Skeletal muscle satellite cell (primary cell): ENCODE data around the gene ATG9A. TPM values are rescaled to one million over a fixed set of nuclear protein-coding genes. Genes with fewer than 3 reads are reported as not detected.
A peak's percentile ranks its signal among the peaks of the same experiment; 100 is the strongest.

Experiments
- H3K27me3 ChIP-seq: 2 replicates; pipeline ENCODE4 v1.7.0; 2013; ENCODE audit warnings: low read length; ENCODE audit not compliant: control insufficient read depth, insufficient read depth
- H3K36me3 ChIP-seq: 2 replicates; pipeline ENCODE4 v1.7.0; 2013; ENCODE audit warnings: mild to moderate bottlenecking, control low read depth, low read length; ENCODE audit not compliant: insufficient read depth
- H3K4me1 ChIP-seq: 2 replicates; pipeline ENCODE4 v1.7.0; 2013; ENCODE audit warnings: low read length; ENCODE audit not compliant: control insufficient read depth, insufficient read depth
- H3K4me2 ChIP-seq: 2 replicates; pipeline ENCODE4 v1.7.0; 2013; ENCODE audit warnings: mild to moderate bottlenecking, low read length
- H3K4me3 ChIP-seq: 2 replicates; pipeline ENCODE4 v1.7.0; 2013; ENCODE audit warnings: low read length
- H3K9ac ChIP-seq: 2 replicates; pipeline ENCODE4 v1.7.0; 2013; ENCODE audit warnings: mild to moderate bottlenecking, low read depth, low read length, moderate library complexity
- H3K9me3 ChIP-seq: replicated peaks from 2 replicates; pipeline ENCODE4 v1.7.0; 2013; ENCODE audit warnings: mild to moderate bottlenecking, control low read depth, low read length
- total RNA-seq: library from RNA; depleted of rRNA; stranded (reverse); fragments of >200 nt; gene quantifications from 2 replicates; pipeline ENCODE4 v1.2.3, GENCODE V29; 2012; rRNA removed

ATG9A gene, protein sequence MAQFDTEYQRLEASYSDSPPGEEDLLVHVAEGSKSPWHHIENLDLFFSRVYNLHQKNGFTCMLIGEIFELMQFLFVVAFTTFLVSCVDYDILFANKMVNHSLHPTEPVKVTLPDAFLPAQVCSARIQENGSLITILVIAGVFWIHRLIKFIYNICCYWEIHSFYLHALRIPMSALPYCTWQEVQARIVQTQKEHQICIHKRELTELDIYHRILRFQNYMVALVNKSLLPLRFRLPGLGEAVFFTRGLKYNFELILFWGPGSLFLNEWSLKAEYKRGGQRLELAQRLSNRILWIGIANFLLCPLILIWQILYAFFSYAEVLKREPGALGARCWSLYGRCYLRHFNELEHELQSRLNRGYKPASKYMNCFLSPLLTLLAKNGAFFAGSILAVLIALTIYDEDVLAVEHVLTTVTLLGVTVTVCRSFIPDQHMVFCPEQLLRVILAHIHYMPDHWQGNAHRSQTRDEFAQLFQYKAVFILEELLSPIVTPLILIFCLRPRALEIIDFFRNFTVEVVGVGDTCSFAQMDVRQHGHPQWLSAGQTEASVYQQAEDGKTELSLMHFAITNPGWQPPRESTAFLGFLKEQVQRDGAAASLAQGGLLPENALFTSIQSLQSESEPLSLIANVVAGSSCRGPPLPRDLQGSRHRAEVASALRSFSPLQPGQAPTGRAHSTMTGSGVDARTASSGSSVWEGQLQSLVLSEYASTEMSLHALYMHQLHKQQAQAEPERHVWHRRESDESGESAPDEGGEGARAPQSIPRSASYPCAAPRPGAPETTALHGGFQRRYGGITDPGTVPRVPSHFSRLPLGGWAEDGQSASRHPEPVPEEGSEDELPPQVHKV
- total RNA-seq, result 35.7 and 44.3 TPM in 2 replicates

DNA sequence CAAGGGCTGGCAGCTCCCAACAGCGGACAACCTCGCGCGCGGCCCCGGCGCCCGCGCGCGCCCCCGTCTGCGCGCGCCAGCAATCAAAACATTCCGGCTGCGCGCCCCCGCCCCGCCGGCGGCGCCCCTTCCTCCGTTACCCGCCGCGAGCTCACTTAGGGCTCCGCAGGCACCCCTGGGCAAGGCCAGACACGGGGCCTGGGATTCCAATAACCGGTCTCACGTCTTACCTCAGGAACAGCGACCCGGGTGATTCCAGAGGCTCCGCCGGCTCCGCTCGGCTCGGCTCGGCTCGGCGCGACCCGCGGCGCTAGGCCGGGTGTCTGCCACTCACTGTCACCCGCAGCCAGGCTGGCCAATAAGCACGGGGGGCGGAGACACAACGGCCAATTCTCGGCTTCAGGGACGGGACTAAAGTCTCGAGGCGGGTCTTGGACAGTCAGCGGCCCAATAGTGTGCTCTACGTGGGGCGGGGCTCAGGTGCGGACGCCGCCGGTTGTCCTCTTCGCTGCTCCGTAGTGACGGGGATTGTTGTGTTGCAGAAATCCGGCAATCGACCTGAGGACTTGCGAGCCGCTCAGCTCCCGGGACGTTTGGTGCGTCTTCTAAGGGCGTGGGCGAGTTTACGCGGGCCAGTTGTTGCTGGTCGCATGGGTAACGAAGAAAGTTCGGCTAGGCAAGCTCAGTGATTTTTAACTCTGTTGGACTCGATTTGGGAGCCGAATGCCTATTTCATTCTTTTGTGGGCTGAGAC lies at the start of gene ATG9A, which contains the start of gene ANKZF1:
Gene ATG9A, minus strand, starts transcription at position 332 of the 754 bp plus-strand sequence. CDS start 1,612 bp downstream, outside the sequence.
Gene ANKZF1, plus strand, starts transcription at position 502 of the 754 bp plus-strand sequence. CDS start 452 bp downstream, outside the sequence.
- Histone ChIP-seq H3K27me3 (no peaks in the 10 kb centered on the region), H3K4me2 (peak within 1 kb of the TSS; percentile 92), H3K4me3 (peak within 1 kb of the TSS; percentile 86), H3K9ac (peak within 1 kb of the TSS; percentile 98), H3K9me3 (no peaks in the 10 kb centered on the region), H3K4me1 (peaks cover 15% of the 10 kb centered on the region), H3K36me3 (peaks cover 47% of the 10 kb centered on the region)

DNA sequence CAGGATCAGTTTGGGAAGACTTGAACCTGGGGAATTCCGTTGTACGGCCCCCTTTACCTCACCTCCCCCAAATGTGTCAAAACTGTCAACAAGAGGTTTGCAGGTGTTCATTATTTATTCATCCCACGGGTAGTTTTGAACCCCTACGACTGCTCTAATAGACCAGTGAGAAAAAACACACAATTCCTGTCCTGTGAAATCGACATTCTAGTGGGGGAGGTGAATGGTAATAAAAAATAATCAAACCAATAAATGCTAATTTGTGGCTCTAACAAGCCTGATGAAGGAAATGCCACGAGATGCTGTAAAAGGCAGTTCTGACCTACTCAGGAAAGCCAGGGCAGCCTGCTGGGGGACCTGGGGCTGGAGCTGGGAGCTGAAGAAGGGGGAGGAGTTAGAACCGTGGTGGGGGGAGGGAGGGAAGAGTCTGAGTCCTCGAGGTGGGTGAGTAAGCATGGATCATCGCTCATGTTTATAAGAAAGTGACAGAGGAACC lies 49.3 kb upstream of the ATG9A start:
- H3K4me2 ChIP-seq, result peak overlapping the region; percentile 95
- peaks cover 34% of the 10 kb centered on the region for H3K4me1 ChIP-seq
- H3K36me3 ChIP-seq, result peaks cover 20% of the 10 kb centered on the region
- H3K9me3 ChIP-seq, result no peaks in the 10 kb centered on the region
- no peaks in the 10 kb centered on the region for H3K27me3 ChIP-seq
- H3K9ac ChIP-seq, result peak overlapping the region; percentile 80
- peak overlapping the region; percentile 51 for H3K4me3 ChIP-seq

DNA sequence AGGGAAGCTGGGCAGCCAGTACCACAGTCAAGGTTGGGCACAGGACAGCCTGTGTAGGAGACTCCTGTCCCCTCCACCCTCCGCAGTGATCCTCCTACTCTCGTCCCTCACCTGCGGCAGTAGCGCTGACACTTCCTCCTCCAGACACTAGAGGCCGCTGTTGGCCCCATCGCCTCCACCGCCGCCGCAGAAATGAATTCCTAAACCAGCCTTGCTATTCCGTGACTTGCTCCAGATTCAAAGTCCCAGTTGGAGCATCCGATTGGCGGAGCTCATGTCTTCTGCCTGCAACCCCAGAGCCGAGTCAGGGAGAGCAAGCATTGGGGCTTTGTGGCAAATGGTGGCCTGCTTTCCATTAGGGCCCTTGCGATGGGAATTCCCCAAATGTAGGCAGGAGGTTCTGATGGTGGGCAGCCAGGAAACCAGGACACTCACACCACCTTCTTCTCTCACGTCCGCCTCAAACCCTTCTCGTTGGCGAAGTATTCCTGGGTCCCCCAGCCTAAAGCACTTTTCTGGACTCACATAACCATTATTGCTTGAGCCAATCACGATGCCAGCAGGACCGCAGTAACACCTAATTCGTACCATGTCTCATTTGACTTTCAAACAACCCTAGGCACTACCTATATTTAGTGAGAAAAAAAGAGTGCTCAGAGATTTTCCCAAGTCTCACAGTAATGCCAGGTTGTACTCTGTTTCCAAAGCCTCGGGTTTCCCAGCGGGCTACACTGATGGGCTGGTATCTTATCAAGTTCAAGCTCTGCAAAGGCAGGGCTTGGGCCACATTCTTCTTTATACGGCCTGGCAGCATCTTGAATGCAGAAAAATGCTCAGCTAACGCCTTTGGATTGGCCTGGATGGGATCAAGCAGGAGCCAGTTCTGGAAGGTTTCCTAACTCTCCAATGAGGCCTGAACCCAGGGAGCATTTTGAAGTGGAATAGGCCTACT lies 48.5 kb upstream of the ATG9A start:
- H3K9ac ChIP-seq, result peak overlapping the region; percentile 80
- H3K27me3 ChIP-seq, result no peaks in the 10 kb centered on the region
- no peaks in the 10 kb centered on the region for H3K9me3 ChIP-seq
- H3K4me3 ChIP-seq, result peak overlapping the region; percentile 51
- peaks cover 17% of the 10 kb centered on the region for H3K36me3 ChIP-seq
- peak overlapping the region; percentile 95 for H3K4me2 ChIP-seq
- peaks cover 38% of the 10 kb centered on the region for H3K4me1 ChIP-seq

DNA sequence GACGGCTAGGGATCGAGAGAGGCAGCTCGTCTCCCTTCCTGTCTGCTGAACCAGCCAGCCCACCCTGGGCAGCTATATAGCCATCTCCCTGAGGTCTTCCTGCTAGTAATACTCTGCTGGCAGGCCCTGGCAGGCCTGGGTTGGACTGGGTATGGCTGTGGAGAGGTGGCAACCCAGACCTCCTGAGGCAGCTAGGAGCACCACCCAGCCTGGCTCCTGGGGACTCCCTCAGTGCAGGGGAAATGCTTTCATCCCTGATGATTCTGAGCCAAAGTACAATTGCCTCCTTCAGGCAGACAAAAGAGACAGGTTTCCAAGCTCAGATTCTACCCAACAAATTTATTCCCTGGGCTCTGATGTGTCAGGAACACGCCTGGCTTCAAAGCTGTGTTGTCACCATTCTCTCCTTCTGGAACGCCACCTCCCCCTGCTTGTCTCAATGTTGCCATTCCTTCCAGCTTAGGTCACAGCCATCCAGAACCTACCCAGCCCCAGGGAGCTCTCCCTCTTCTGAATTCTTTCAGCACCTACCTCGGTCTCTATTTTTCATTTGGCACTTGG lies 45.0 kb upstream of the ATG9A start:
- H3K36me3 ChIP-seq, result no peaks in the 10 kb centered on the region
- peak overlapping the region; percentile 18 for H3K4me3 ChIP-seq
- H3K4me1 ChIP-seq, result peaks cover 30% of the 10 kb centered on the region
- H3K27me3 ChIP-seq, result peaks cover 9% of the 10 kb centered on the region
- no peaks in the 10 kb centered on the region for H3K9me3 ChIP-seq
- H3K4me2 ChIP-seq, result peak overlapping the region; percentile 58
- H3K9ac ChIP-seq, result peak overlapping the region; percentile 25

DNA sequence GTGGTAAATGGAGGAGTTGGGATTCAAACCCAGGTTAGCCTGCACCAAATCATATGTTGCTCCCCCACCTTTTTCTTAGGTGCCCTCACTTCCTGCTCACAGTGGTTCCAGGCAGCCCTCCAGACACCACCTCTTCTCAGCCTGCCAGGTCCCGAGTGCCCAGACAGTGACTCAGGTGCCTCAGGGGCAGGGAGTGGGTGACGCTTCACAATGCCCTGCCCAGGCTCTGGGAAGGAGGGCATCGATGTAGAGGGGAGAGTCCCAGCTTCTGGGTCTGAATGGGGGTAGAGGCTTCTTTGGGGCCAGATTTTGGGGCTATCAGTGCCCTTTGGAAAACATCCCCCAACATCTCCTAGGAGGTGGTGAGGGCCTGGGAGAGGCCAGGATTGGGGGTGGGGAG lies 44.5 kb upstream of the ATG9A start:
- Histone ChIP-seq H3K27me3 (peaks cover 14% of the 10 kb centered on the region), H3K9ac (peak overlapping the region; percentile 25), H3K4me3 (peak overlapping the region; percentile 18), H3K9me3 (no peaks in the 10 kb centered on the region), H3K4me2 (peak overlapping the region; percentile 58), H3K36me3 (no peaks in the 10 kb centered on the region), H3K4me1 (peaks cover 29% of the 10 kb centered on the region)

DNA sequence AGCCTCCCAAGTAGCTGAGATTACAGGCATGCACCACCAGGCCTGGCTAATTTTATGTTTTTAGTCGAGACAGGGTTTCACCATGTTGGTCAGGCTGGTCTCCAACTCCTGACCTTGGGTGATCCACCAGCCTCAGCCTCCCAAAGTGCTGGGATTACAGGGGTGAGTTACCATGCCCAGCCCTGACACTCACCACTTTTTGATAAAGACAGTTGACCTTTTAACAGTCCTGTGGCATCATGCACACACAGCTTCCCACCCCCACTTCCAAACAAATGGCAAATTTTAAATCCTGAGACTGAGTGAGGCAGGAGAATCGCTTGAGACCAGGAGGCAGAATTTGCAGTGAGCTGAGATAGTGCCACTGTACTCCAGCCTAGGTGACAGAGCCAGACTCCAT lies 43.6 kb upstream of the ATG9A start:
- Histone ChIP-seq H3K4me1 (peaks cover 20% of the 10 kb centered on the region), H3K36me3 (no peaks in the 10 kb centered on the region)

DNA sequence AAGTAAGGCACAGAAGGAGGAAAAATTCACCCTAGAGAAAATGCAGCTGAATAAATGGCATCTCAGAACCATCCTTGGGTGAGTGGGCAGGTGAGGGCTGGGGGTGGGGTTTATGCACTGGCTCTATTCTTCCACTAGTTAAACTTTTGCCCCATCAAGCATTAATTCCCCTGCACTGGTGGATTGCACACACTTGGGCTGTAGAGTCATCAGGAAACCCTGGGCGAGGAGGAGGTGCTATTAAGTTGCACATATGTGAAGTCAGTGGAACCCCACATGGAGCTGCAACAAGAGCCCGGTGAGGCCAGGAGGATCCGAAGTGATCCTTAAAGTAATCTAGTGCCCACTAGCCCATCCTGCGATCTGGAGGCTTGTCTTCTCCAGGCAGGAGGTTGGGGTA lies 42.9 kb upstream of the ATG9A start:
- H3K4me2 ChIP-seq, result no peak overlapping the region
- no peaks in the 10 kb centered on the region for H3K9me3 ChIP-seq
- H3K4me1 ChIP-seq, result peaks cover 17% of the 10 kb centered on the region
- no peaks in the 10 kb centered on the region for H3K36me3 ChIP-seq
- H3K27me3 ChIP-seq, result peaks cover 15% of the 10 kb centered on the region
- H3K4me3 ChIP-seq, result no peak overlapping the region
- H3K9ac ChIP-seq, result no peak overlapping the region

More for the DNA sequence above, 43.6 kb upstream of the ATG9A start:
- H3K4me3 ChIP-seq, result no peak overlapping the region
- no peak overlapping the region for H3K9ac ChIP-seq
- H3K27me3 ChIP-seq, result peaks cover 15% of the 10 kb centered on the region
- H3K4me2 ChIP-seq, result no peak overlapping the region
- no peaks in the 10 kb centered on the region for H3K9me3 ChIP-seq

DNA sequence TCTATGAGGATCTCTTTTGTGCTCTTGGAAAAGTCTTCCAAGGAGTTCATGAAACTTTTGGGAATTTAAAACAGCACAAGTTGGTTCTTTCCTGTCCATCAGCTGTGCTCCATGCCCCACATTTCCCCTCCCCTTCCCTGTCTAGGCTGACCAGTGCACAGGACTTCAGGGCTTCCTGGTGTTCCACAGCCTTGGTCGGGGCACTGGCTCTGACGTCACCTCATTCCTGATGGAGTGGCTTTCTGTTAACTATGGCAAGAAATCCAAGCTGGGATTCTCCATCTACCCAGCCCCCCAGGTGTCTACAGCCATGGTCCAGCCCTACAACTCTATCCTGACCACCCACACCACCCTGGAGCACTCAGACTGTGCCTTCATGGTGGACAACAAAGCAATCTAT lies 41.6 kb upstream of the ATG9A start:
- peaks cover 17% of the 10 kb centered on the region for H3K4me1 ChIP-seq
- no peaks in the 10 kb centered on the region for H3K9me3 ChIP-seq
- H3K27me3 ChIP-seq, result peaks cover 21% of the 10 kb centered on the region
- no peak overlapping the region for H3K4me3 ChIP-seq
- H3K9ac ChIP-seq, result no peak overlapping the region
- no peaks in the 10 kb centered on the region for H3K36me3 ChIP-seq
- H3K4me2 ChIP-seq, result no peak overlapping the region

DNA sequence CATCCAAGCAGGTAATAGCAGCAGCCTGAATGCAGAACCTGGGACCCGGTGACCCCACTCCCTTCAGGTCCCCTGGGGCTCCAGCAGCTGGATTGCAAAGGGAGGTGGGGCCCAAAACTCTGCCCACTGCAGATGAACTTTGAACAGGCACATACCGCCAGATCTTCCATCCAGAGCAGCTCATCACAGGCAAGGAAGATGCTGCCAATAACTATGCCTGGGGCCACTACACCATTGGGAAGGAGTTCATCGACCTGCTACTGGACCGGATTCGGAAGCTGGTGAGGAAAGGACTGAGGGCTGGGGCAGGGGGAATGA lies 40.6 kb upstream of the ATG9A start:
- no peaks in the 10 kb centered on the region for H3K36me3 ChIP-seq
- H3K4me1 ChIP-seq, result peaks cover 16% of the 10 kb centered on the region
- peaks cover 21% of the 10 kb centered on the region for H3K27me3 ChIP-seq
- H3K9me3 ChIP-seq, result no peaks in the 10 kb centered on the region
- no peak overlapping the region for H3K9ac ChIP-seq
- H3K4me3 ChIP-seq, result no peak overlapping the region
- H3K4me2 ChIP-seq, result no peak overlapping the region
